Stimulated activated naive CD4-positive, alpha-beta T cell (primary cell): ENCODE results near the gene CDC123.
"Not testable (repeated sequence)": the region's sequence is repeated elsewhere in the genome, so short reads cannot be mapped to it uniquely, and the experiment has no call there.

Source experiments
- DNase-seq, 6 experiments: peaks; one replicate each; lab custom pipeline; 2025; lab: John Stamatoyannopoulos, UW

CDC123 gene

DNA sequence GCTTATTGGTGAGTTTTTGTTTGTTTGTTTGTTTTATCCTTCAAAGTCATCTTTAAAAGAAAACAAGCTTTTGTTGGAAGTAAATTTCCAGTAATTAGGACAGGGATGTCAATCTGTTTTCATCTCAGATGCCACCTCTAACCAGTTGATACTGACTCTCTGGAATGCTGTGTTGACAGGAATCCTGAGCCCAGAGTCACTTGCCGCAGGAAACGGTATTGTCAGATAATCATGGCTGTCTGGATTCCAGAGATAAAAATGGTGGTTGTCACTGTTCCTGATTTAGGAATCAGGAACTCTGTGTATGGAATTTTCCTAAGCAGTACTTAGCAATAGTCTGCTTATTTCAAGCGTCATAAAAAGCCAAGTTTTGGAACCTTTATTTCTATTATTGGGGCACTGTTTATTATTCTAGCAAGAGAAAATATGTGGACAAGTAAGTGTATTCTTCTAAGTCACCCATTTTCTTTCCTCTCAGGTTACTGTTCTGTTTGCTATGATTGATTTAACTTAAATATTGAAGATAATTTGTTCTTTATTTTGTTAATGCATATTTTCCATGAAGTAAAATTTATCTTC, 39.2 kb downstream of the CDC123 start:
- no peak for DNase-seq

DNA sequence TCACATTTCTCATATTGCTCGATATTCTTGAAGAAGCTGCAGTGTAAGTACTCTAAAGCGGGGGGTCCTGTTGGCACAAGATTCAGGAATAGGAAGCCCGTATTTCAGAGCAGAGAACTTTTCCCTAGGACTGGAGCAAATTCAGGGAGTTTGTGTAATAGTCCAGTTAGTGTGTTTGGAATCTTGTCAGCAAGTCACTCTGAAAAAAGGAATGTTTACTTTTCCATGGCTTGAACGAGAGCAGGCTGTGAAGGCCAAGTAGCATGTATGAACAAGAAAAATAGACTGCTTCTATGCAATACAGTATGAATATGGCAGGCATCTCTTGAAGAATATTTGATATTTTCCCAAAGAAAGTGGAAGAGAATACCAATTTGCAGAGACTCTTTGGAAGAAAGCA, 39.8 kb downstream of the CDC123 start:
- DNase-seq, result no peak

DNA sequence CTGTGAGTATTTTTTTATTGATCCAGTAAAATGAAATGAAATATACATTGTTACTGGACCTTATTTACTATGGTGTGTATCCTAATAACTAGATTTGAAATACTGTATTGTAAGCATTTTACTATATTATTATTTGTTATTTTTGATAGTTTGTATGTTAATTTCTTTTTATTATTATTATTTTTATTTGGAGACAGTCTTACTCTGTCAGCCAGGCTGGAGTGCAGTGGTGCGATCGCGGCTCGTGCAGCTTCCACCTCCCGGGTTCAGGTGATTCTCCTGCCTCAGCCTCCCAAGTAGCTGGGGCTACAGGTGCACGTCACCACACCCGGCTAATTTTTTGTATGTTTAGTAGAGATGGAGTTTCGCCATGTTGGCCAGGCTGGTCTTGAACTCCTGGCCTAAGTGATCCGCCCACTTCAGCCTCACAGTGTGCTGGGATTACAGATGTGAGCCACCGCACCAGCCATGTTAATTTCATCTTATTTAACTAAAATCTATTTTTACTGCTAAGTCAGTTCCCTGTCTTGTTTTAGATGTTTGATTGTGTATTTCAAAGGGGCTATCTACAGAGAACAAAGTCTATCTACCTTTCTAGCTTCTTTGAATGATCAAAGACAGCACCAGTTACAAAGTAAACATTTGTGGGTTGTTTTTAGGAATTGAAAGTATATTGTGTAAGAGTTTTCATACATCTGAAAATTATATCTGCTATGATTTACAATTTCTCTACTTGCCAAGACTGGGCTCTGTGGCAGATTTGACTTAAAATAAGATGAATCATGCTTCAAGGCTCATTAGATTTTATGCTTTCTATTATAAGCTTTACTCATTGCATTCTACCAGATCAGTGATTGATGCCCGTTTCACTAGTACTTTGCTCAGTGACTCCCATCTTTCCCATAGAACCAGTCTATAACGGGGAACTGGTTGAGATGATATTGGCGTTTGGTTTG, 41.6 kb downstream of the CDC123 start:
- DNase-seq, result no peak

DNA sequence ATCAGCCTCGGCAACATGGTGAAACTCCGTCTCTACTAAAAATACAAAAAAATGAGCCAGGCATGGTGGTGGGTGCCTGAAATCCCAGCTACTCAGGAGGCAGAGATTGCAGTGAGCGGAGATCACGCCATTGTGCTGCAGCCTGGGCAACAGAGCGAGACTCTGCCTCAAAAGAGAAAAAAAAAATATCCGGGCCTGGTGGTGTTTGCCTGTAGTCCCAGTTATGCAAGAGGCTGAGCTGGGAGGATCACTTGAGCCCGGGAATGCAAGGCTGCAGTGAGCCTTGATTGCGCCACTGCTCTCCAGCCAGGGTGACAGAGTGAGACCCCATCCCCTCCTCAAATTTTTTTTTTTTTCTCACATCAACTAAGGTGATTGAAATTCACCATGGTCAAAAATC, 42.8 kb downstream of the CDC123 start:
- DNase-seq, result no peak

DNA sequence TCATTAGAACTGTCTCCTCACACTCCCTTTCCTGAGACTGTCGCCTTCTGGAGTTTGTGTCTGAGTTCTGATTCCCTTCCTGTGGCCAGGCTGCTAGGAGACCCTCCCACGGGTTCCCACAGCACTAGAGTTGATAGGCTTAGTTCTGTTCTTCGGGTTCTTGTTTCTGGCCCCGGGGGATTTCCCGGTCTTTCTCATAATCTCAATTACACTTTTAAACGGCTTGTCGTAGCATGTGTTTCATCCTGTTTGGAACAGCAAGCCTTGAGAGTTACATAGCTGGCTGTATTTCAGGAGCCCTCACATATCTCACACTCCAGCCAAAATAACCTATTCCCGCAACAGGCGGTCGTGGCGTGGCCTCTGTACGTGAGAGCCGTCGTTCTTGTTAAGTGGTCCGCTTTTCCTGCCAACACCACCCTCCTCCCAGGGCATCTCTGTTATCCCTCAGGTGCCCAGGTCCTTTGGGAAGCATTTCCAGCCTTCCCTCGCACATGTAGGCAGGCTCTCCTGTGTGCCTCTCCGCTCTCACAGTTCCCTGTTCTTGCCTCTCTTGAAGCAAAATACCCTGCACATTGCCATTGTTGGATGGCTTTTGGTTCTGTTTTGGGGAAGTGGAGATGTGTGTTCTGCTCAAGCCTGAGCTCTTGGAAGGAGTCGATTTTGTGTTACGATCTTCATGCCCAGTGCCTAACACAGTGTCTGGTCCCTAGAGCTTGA, 46.0 kb downstream of the CDC123 start:
- no peak for DNase-seq

DNA sequence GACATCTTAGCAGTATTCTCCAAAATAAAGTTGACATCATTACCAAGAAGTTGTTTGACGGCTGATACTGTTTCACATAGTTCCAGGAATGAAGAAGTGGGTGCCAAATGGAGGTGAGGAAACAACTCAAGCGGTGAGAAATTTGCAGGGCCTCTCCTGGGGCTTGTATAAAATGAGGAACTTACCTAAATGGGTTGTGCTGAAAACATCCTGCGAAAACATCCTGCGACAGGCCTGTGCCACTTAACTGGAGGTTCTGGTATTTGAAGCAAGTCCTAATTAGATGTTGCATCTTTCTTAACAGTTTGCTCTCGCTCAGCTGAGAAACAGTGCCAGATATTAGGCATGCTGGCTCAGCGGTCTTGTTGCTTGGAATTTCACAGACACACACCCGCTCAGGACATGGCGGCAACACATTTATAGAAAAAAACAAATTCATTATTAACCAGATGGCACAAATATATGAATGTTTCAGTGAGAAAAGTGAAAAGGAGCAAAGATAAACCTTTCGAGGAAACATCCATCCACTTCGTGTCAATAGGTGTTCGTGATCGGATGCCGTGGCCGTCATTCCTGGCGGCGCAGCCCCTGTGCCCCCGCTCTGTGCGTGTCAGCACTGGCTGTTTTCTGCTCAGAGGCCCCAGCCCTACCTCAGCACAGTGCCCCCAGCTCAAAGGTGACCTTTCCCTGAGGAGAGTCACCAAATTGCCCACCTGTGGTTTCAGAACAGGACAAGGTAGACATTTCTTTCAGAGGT, 48.1 kb downstream of the CDC123 start:
- no peak for DNase-seq

DNA sequence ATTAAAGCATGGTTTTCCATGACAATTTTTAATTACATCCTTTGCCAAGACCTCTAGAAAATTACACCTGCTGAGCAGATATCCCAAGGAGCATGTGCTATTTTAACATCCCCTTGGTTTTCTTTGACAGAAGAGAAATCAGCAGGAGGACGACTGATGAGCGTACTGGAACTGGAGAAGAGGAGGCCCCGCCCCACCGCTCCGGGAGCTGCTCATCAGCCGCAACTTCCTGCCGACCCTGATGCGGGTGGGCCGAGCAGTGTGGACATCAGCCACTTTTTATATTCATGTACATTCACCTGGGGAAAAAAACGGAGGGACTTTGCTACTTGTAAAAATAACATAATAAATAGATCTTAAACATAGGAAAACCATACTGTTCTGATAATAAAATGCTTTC, 54.2 kb downstream of the CDC123 start:
- DNase-seq, result no peak

DNA sequence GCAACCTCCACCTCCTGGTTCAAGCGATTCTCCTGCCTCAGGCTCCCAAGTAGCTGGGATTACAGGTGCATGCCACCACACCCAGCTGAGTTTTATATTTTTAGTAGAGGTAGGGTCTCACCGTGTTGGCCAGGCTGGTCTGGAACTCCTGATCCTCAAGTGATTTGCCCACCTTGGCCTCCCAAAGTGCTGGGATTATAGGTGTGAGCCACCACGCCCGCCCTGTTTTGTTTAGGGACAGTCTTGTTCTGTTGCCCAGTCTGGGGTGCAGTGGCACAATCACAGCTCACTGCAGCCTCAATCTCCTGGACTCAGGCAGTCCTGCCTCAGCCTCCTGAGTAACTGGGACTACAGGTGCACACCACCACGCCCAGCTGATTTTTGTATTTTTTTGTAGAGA, 54.7 kb downstream of the CDC123 start:
- not testable (repeated sequence) for DNase-seq

DNA sequence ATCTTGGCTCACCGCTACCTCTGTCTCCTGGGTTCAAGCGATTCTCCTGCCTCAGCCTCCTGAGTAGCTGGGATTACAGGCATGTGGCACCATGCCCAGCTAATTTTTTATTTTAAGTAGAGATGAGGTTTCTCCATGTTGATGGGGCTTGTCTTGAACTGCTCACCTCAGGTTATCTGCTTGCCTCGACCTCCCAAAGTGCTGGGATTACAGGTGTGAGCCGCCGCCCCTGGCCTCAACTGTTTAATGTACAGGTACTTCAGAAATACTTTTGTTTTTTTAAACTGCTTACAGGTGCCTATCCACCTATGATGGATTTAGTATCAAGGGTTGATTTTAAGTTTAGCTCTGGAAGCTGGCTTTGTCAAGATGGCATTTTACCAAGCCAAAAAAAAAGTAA, 55.6 kb downstream of the CDC123 start:
- no peak for DNase-seq

DNA sequence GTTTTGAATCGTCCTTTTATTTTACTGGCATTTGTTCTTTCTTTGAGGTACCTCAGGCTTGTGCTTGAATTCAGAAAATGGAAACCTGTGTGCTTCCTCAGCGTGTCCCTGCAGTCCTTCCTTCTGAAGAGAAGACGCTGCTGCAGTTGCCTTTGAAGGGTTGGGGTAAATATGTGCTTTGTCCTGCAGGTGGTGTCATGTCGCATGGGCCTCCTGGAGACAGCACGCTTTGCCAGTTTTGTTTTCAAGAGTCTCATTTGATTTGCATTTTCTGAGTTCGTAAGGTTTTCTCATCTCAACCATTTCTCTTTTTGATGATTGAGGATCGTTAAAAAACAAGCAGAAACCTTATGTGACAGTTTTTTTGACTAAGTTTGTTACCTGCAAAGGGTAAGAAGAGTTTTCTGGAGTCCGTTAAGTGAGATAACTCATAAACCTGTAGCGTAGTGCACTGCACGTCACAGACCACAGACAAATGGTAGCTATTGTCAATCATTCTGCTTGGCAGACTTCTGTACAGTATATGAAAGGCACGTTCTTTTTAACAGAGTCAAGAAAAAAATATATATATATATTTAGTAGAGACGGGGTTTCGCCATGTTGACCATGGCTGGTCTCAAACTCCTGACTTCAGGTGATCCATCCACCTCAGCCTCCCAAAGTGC, 57.0 kb downstream of the CDC123 start:
- DNase-seq, result no peak

DNA sequence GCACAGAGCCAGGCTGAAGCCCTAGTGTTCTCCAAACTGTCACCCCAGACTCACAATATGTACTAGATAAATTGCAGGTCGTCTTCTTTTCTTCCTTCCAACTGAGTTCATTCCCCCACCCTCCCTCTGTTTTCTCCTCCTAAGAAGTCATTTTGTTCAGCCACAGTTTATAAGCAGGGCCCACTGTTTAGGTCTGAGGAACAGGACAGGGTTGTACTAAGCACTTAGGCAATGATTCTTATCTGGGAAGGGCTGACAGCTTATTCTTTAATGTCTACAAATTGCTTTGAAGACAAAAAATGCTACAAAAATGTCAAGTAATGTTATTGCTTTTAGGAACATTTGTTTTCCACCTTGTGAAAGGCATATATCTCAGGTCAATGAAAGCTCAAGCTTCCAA, 59.1 kb downstream of the CDC123 start:
- no peak for DNase-seq

DNA sequence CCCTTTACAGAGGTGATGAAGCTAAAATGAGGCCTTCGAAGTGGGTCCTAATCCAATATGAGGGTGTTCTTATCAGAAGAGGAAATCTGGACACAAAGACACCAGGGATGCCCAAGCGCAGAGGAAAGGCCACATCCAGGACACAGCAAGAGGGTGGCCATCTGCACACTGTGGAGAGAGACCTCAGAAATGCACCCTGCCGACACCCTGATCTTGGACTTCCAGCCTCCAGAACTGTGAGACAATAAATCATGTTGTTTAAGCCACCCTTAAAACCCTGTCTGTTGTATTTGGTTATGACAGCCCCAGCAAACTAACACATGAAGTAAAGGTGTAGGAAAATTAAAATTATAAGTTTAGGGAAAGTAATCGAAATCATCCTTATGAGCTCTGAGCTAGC, 64.0 kb downstream of the CDC123 start:
- DNase-seq, result no peak

DNA sequence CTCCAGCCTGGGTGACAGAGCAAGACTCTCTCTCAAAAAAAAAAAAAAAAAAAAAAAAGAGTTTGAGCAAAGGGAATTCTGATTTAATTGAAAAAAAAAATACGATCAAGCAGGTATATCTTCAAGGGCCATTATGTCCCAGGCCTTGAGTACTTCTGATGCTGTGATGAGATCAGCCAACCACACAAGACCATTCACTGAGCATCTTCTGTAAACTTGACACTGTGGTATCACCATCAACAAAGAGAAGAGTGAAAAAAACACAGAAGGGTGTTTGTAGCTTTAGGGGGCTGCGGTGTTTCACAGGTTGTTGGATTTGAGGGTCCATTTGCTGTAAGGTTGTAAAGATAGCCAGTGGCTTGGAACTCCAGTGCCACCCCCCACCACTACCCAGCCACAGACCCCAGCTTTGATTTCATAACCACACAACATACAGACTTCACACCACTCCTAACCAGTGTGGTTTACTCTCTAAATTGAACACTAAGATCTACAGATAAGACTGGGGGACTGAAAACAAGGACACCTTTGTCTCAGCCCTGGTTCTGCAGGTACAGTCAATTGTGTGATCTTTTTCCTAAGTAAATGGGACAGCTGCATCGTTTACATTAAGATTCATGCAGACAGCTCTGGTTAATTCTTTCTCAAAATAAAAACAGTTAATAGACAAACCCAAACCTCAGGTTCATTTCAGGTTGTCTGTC, 66.4 kb downstream of the CDC123 start:
- DNase-seq, result no peak

DNA sequence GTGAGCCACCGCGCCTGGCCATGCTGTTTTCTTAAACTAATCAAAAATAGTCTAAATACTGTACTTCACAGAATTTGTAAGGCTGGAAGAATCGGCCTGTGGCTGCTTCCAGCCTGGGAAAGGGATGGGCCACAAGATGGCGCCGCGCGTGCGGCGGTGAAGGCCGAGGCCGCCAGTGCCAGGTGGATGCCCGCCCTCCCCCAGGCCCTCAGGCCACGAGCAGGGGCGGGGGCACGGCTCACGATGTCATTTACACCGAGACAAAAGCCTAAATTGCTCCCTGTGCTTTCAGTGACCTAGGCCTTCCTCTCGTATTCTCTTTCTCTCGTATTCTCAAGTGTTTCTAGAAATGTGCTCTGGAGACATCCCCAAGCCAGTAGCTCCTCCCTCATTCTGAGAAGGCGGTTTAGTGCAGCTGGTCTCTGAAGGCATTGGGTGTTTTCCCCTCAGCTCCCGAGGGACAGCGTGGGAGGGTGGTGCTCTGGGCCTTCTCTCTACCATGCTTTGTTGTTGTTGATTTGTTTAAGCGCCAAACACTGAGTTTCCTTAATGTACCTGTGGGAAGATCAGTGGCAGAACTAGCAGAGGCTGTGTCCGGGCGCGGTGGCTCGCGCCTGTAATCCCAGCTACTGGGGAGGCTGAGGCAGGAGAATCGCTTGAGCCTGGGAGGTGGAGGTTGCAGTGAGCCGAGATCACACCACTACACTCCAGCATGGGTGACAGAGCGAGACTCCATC, 68.4 kb downstream of the CDC123 start:
- DNase-seq, result peak; percentile 42 to 79 (median 63)

DNA sequence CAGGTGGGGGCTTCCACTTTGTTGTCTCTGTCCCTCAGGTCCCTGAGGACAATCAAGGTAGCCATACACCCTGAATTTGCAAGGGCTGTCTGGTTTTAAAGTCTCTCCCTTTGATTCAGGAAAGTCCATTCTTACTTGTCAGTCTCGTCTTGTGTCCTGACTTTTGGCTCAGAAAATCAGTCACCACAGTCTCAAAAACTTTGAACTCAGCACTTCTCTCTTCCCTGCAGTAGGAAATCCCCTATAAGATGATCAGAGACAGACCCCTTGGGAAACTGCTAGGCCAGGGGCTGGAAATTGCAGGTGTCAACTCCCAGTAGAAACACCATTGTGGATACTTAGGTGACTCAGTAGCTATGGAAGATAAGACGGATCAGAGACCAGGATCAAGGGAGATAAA, 73.1 kb downstream of the CDC123 start:
- DNase-seq, result no peak

DNA sequence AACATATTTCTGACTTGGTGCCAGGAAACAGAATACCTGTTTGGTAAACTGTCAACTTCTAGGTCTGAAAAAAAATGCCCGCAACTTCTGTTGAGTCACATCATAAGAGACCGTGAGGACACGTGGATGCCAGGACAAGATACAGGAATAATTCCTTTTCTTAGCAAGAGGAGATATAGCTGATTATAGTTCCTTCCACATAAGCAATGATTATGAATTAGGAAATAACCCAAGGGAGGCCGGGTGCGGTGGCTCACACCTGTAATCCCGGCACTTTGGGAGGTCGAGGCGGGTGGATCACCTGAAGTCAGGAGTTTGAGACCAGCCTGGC, 75.2 kb downstream of the CDC123 start:
- DNase-seq, result no peak

DNA sequence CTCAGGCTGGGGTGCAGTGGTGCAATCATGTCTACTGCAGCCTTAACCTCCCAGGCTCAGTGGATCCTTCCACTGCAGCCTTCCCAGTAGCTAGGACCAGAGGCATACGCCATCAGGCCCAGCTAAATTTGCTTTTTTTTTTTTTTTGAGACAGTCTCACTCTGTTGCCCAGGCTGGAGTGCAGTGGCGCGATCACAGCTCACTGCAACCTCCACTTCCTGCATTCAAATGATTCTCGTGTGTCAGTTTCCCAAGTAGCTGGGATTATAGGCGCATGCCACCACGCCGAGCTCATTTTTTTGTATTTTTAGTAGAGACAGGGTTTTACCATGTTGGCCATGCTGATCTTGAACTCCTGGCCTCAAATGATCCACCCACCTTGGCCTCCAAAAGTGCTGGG, 81.9 kb downstream of the CDC123 start:
- DNase-seq, result not testable (repeated sequence)

DNA sequence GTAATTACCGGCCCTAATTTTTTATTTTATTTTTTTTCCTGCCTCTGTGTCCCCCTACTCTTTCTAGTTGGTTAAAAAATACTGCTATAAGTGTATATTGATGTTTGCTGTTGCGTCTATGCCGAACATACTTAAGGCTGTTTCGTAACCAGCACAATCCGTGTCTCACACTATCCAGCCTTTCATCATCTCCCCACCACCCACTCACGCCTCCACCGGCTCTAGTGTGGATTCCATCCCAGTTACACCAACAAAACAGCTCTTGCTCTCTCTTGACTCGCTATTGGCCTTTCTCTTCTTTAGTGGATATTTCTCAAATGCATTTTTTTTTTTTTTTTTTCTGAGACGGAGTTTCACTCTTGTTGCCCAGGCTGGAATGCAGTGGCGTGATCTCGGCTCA, 83.3 kb downstream of the CDC123 start:
- no peak for DNase-seq

DNA sequence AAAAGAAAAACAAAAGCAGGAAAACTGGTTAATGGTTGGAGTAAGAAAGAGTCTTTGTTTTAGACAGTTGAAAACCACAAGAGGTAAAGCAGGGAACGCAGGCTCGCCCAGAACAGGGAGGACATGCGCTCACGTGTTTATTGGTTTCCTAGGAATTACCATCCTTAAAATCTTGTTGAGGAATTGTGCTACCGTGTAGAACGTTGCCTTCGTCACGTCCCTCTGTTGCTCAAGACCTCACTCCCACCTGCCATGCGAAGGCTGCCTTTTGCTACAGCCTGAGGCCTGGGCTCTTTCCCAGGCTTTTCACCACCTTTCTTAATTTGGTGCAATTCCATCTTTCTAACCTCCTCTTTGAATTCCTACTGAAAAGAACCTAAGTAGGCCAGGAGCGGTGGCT, 91.8 kb downstream of the CDC123 start:
- DNase-seq, result no peak

DNA sequence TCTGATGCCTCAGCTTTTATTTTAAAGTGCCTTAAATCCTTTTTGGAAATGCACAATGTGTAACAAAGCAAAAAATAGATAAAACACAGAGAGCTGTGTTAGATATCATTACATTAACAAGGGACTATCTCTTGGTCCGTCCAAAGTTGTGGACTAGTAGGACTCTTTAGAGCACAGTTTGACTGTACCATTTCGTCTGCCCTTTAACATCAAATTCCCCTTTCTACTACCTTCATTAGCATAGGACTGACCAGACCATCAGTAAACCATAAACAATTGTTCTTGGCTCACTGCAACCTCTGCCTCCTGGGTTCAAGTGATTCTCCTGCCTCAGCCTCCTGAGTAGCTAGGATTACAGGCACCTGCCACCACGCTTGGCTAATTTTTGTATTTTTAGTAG, 101.8 kb downstream of the CDC123 start:
- DNase-seq, result not testable (repeated sequence)
